GM21360 (cell line): ENCODE measurements around the gene RABGAP1.

Source experiments
- ATAC-seq: cut with Tn5 transposase; IDR thresholded peaks from one replicate; pipeline ENCODE4 v1.9.1; 2021; ENCODE audit warnings: mild to moderate bottlenecking, moderate library complexity; ENCODE audit not compliant: unreplicated experiment

RABGAP1 gene

GRCh38 chr9:123074628-123075027, 133.8 kb downstream of the RABGAP1 start:
- no peak for ATAC-seq

- no peak for ATAC-seq
Measured at GRCh38 chr9:123080444-123080843, 139.6 kb downstream of the RABGAP1 start.

GRCh38 chr9:123081824-123082223, 141.0 kb downstream of the RABGAP1 start:
- no peak for ATAC-seq

GRCh38 chr9:123083680-123084079, 142.9 kb downstream of the RABGAP1 start:
- ATAC-seq = no peak

- no peak for ATAC-seq
Measured at GRCh38 chr9:123084256-123084655, 143.4 kb downstream of the RABGAP1 start.

- no peak for ATAC-seq
Measured at GRCh38 chr9:123085916-123086315, 145.1 kb downstream of the RABGAP1 start.

GRCh38 chr9:123087359-123087888, 146.6 kb downstream of the RABGAP1 start:
- ATAC-seq = no peak

GRCh38 chr9:123089040-123089439, 148.2 kb downstream of the RABGAP1 start:
- ATAC-seq = no peak

- ATAC-seq = no peak
Measured at GRCh38 chr9:123089790-123090189, 149.0 kb downstream of the RABGAP1 start.

GRCh38 chr9:123090198-123090896, 149.5 kb downstream of the RABGAP1 start:
- ATAC-seq = no peak

GRCh38 chr9:123090956-123091355, 150.1 kb downstream of the RABGAP1 start:
- ATAC-seq = no peak

- ATAC-seq = no peak
Measured at GRCh38 chr9:123091459-123091858, 150.6 kb downstream of the RABGAP1 start.

GRCh38 chr9:123093141-123093540, 152.3 kb downstream of the RABGAP1 start:
- no peak for ATAC-seq

GRCh38 chr9:123096987-123097386, 156.2 kb downstream of the RABGAP1 start:
- ATAC-seq = no peak

GRCh38 chr9:123097430-123098095, 156.7 kb downstream of the RABGAP1 start:
- no peak for ATAC-seq

GRCh38 chr9:123098096-123098459, 157.3 kb downstream of the RABGAP1 start:
- ATAC-seq = no peak

GRCh38 chr9:123099042-123099441, 158.2 kb downstream of the RABGAP1 start:
- ATAC-seq = no peak

- no peak for ATAC-seq
Measured at GRCh38 chr9:123099548-123099947, 158.7 kb downstream of the RABGAP1 start.

- no peak for ATAC-seq
Measured at GRCh38 chr9:123102375-123103113, 161.7 kb downstream of the RABGAP1 start.

GRCh38 chr9:123104807-123105206, 164.0 kb downstream of the RABGAP1 start:
- no peak for ATAC-seq

GRCh38 chr9:123105490-123105889, 164.7 kb downstream of the RABGAP1 start:
- no peak for ATAC-seq
